ENCODE data around the gene CCZ1B. TPM values are rescaled to one million over a fixed set of nuclear protein-coding genes. Genes with fewer than 3 reads are reported as not detected.
"Not testable (repeated sequence)": the region's sequence is repeated elsewhere in the genome, so short reads cannot be mapped to it uniquely, and the experiment has no call there.

The CCZ1B gene
- total and polyA plus RNA-seq, 2 of the 8 experiments (the other 6 are each of a cell fraction or from before 2014, with no cell fraction given) = 18.0 to 55.2 TPM

GRCh38 chr7:6827180-6827579, 1.1 kb upstream of the CCZ1B start:
- H4K5ac ChIP-seq (ENCODE audit: insufficient read length, low read depth, low read length); H2AFZ ChIP-seq (ENCODE audit: low read length); H4K91ac ChIP-seq (replicated peaks; ENCODE audit: insufficient read length, low read length); H4K20me1 ChIP-seq (replicated peaks in 1 of 2; ENCODE audit: control insufficient read depth in 1 of 2, insufficient read depth in 2 of 2, low read length in 2 of 2); H3K79me1 ChIP-seq (ENCODE audit: low read depth, low read length); H2BK120ac ChIP-seq (replicated peaks; ENCODE audit: low read depth, low read length); H4K8ac ChIP-seq (ENCODE audit: extremely low read depth, insufficient read depth, low read length); H3K23me2 ChIP-seq (ENCODE audit: low read depth, low read length); H3K4ac ChIP-seq (replicated peaks; ENCODE audit: insufficient read length, low read depth, low read length); H3K79me2 ChIP-seq (ENCODE audit: control insufficient read depth in 1 of 2, insufficient read depth in 2 of 2, low read length in 2 of 2); DNase-seq (ENCODE audit: low read depth in 1 of 2, low spot score in 2 of 2); H3K36me3 ChIP-seq (ENCODE audit: control insufficient read depth in 2 of 4, insufficient read depth in 4 of 4, low read length in 3 of 4); POLR2A ChIA-PET (ENCODE audit: partially characterized antibody); H2BK15ac ChIP-seq (ENCODE audit: low read length); H2BK5ac ChIP-seq (ENCODE audit: low read depth, low read length); H3K27me3 ChIP-seq (replicated peaks in 1 of 4; ENCODE audit: control insufficient read depth in 3 of 4, extremely low read depth in 1 of 4, insufficient read depth in 3 of 4, low read length in 3 of 4); H3K23ac ChIP-seq (ENCODE audit: insufficient read length); H2BK20ac ChIP-seq (ENCODE audit: low read length); H3K27ac ChIP-seq (ENCODE audit: low read depth, low read length); H3K18ac ChIP-seq (ENCODE audit: extremely low read depth, low read length); H2AK5ac ChIP-seq (ENCODE audit: low read depth, low read length); H3K4me3 ChIP-seq (ENCODE audit: extremely low read depth in 1 of 4, insufficient read depth in 2 of 4, low read depth in 3 of 4, low read length in 4 of 4); H3K9ac ChIP-seq (replicated peaks in 1 of 4; ENCODE audit: extremely low read depth in 1 of 4, low read depth in 3 of 4, low read length in 3 of 4); H3K4me1 ChIP-seq (replicated peaks in 1 of 4; ENCODE audit: control insufficient read depth in 3 of 4, insufficient read depth in 4 of 4, low read length in 3 of 4); H3K4me2 ChIP-seq (ENCODE audit: insufficient read depth in 1 of 2, low read depth in 2 of 2, low read length in 2 of 2); H3K56ac ChIP-seq (replicated peaks; ENCODE audit: insufficient read length, low read depth, low read length); FAIRE-seq; H3K9me3 ChIP-seq (ENCODE audit: insufficient read depth in 2 of 2, low read depth in 1 of 2, low read length in 1 of 2); H2BK12ac ChIP-seq (ENCODE audit: low read depth, low read length); CTCF ChIA-PET (ENCODE audit: partially characterized antibody); H3K14ac ChIP-seq (ENCODE audit: insufficient read length): not testable (repeated sequence)
- WGBS, 2 experiments (ENCODE audit: extremely low coverage in 1 of 2, insufficient coverage in 1 of 2, insufficient read length in 1 of 2, insufficient replicate concordance in 2 of 2, low coverage in 1 of 2, low lambda C conversion rate in 2 of 2, missing lambda C conversion rate in 1 of 2) = 62% methylated on average over 7 of the region's 12 CpGs; no CpG with 5 or more reads in 1 of the 2 experiments
- TF ChIP-seq CREB1 (IDR thresholded peaks at IDR 0.05) (0 out of 2 replicates have a peak, but pooled peaks have one; percentile 13), MAX (IDR thresholded peaks at IDR 0.05) (peak; percentile 70; the same call in 1 of the 2 replicates), SP1 (IDR thresholded peaks at IDR 0.05; ENCODE audit: low read depth, low read length) (peak; percentile 87), E2F6 (IDR thresholded peaks at IDR 0.05) (peak; percentile 32; the same call in 1 of the 2 replicates), SP2 (IDR thresholded peaks at IDR 0.05; ENCODE audit: low read length) (peak; percentile 27; the same call in 1 of the 2 replicates)

All from H1 (cell line).